ENCODE results near the gene PLEKHO2.

PLEKHO2 gene

GRCh38 chr15:64842096-64842939, 603 bp downstream of the PLEKHO2 start:
- peak; percentile 1 for ATAC-seq
- no peak for TF ChIP-seq ZFP3 (CRISPR knock-in tag; IDR thresholded peaks at IDR 0.05)
- no peak for TF ChIP-seq ZNF565 (CRISPR knock-in tag; conservative IDR thresholded peaks at IDR 0.05; ENCODE audit: low read depth)
- no peak for TF ChIP-seq ISL1 (CRISPR knock-in tag; IDR thresholded peaks at IDR 0.05)
- no peak for TF ChIP-seq ARNTL (CRISPR knock-in tag; IDR thresholded peaks at IDR 0.05; ENCODE audit: borderline replicate concordance, low read depth)
- TF ChIP-seq SNAI2 (CRISPR knock-in tag; IDR thresholded peaks at IDR 0.05): no peak
- no peak for TF ChIP-seq TOX (CRISPR knock-in tag; IDR thresholded peaks at IDR 0.05; ENCODE audit: borderline replicate concordance)
- no peak for TF ChIP-seq ESRRG (CRISPR knock-in tag; IDR thresholded peaks at IDR 0.05)
- TF ChIP-seq TCF4 (CRISPR knock-in tag; IDR thresholded peaks at IDR 0.05; ENCODE audit: borderline replicate concordance): no peak
- TF ChIP-seq BACH2 (CRISPR knock-in tag; IDR thresholded peaks at IDR 0.05; ENCODE audit: borderline replicate concordance): no peak
- TF ChIP-seq RARB (CRISPR knock-in tag; IDR thresholded peaks at IDR 0.05): no peak
- TF ChIP-seq ZC3H10 (CRISPR knock-in tag; IDR thresholded peaks at IDR 0.05): no peak
- TF ChIP-seq, protein P1, sequence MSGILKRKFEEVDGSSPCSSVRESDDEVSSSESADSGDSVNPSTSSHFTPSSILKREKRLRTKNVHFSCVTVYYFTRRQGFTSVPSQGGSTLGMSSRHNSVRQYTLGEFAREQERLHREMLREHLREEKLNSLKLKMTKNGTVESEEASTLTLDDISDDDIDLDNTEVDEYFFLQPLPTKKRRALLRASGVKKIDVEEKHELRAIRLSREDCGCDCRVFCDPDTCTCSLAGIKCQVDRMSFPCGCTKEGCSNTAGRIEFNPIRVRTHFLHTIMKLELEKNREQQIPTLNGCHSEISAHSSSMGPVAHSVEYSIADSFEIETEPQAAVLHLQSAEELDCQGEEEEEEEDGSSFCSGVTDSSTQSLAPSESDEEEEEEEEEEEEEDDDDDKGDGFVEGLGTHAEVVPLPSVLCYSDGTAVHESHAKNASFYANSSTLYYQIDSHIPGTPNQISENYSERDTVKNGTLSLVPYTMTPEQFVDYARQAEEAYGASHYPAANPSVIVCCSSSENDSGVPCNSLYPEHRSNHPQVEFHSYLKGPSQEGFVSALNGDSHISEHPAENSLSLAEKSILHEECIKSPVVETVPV (CRISPR knock-in tag; IDR thresholded peaks at IDR 0.05): no peak
- no peak for TF ChIP-seq GLIS3 (CRISPR knock-in tag; IDR thresholded peaks at IDR 0.05)
- TF ChIP-seq, protein P2, sequence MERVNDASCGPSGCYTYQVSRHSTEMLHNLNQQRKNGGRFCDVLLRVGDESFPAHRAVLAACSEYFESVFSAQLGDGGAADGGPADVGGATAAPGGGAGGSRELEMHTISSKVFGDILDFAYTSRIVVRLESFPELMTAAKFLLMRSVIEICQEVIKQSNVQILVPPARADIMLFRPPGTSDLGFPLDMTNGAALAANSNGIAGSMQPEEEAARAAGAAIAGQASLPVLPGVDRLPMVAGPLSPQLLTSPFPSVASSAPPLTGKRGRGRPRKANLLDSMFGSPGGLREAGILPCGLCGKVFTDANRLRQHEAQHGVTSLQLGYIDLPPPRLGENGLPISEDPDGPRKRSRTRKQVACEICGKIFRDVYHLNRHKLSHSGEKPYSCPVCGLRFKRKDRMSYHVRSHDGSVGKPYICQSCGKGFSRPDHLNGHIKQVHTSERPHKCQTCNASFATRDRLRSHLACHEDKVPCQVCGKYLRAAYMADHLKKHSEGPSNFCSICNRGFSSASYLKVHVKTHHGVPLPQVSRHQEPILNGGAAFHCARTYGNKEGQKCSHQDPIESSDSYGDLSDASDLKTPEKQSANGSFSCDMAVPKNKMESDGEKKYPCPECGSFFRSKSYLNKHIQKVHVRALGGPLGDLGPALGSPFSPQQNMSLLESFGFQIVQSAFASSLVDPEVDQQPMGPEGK (CRISPR knock-in tag; IDR thresholded peaks at IDR 0.05; ENCODE audit: borderline replicate concordance): no peak
- no peak for TF ChIP-seq OSR1 (CRISPR knock-in tag; IDR thresholded peaks at IDR 0.05)

GRCh38 chr15:64842986-64843561, 1.4 kb downstream of the PLEKHO2 start:
- ATAC-seq: 0 out of 3 replicates have a peak, but pooled peaks have one; percentile 1
- TF ChIP-seq ESRRG (CRISPR knock-in tag; IDR thresholded peaks at IDR 0.05) (no peak), ISL1 (CRISPR knock-in tag; IDR thresholded peaks at IDR 0.05) (no peak), CSDC2 (CRISPR knock-in tag; IDR thresholded peaks at IDR 0.05) (no peak), ZNF565 (CRISPR knock-in tag; conservative IDR thresholded peaks at IDR 0.05; ENCODE audit: low read depth) (no peak), ZNF70 (CRISPR knock-in tag; IDR thresholded peaks at IDR 0.05) (no peak), GLIS3 (CRISPR knock-in tag; IDR thresholded peaks at IDR 0.05) (no peak), OSR1 (CRISPR knock-in tag; IDR thresholded peaks at IDR 0.05) (no peak), BACH2 (CRISPR knock-in tag; IDR thresholded peaks at IDR 0.05; ENCODE audit: borderline replicate concordance) (no peak), ZC3H10 (CRISPR knock-in tag; IDR thresholded peaks at IDR 0.05) (no peak), PPARA (CRISPR knock-in tag; IDR thresholded peaks at IDR 0.05; ENCODE audit: borderline replicate concordance) (no peak), RARB (CRISPR knock-in tag; IDR thresholded peaks at IDR 0.05) (no peak), TCF4 (CRISPR knock-in tag; IDR thresholded peaks at IDR 0.05; ENCODE audit: borderline replicate concordance) (no peak), ZNF8 (CRISPR knock-in tag; IDR thresholded peaks at IDR 0.05) (no peak), ARNTL (CRISPR knock-in tag; IDR thresholded peaks at IDR 0.05; ENCODE audit: borderline replicate concordance, low read depth) (no peak), POU6F1 (CRISPR knock-in tag; IDR thresholded peaks at IDR 0.05; ENCODE audit: borderline replicate concordance, low read depth) (no peak), SNAI2 (CRISPR knock-in tag; IDR thresholded peaks at IDR 0.05) (no peak), TOX (CRISPR knock-in tag; IDR thresholded peaks at IDR 0.05; ENCODE audit: borderline replicate concordance) (no peak)
- TF ChIP-seq, protein P1 (CRISPR knock-in tag; IDR thresholded peaks at IDR 0.05): no peak
- TF ChIP-seq, protein P3, sequence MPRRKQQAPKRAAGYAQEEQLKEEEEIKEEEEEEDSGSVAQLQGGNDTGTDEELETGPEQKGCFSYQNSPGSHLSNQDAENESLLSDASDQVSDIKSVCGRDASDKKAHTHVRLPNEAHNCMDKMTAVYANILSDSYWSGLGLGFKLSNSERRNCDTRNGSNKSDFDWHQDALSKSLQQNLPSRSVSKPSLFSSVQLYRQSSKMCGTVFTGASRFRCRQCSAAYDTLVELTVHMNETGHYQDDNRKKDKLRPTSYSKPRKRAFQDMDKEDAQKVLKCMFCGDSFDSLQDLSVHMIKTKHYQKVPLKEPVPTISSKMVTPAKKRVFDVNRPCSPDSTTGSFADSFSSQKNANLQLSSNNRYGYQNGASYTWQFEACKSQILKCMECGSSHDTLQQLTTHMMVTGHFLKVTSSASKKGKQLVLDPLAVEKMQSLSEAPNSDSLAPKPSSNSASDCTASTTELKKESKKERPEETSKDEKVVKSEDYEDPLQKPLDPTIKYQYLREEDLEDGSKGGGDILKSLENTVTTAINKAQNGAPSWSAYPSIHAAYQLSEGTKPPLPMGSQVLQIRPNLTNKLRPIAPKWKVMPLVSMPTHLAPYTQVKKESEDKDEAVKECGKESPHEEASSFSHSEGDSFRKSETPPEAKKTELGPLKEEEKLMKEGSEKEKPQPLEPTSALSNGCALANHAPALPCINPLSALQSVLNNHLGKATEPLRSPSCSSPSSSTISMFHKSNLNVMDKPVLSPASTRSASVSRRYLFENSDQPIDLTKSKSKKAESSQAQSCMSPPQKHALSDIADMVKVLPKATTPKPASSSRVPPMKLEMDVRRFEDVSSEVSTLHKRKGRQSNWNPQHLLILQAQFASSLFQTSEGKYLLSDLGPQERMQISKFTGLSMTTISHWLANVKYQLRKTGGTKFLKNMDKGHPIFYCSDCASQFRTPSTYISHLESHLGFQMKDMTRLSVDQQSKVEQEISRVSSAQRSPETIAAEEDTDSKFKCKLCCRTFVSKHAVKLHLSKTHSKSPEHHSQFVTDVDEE (CRISPR knock-in tag; IDR thresholded peaks at IDR 0.05): no peak
- TF ChIP-seq, protein P4, sequence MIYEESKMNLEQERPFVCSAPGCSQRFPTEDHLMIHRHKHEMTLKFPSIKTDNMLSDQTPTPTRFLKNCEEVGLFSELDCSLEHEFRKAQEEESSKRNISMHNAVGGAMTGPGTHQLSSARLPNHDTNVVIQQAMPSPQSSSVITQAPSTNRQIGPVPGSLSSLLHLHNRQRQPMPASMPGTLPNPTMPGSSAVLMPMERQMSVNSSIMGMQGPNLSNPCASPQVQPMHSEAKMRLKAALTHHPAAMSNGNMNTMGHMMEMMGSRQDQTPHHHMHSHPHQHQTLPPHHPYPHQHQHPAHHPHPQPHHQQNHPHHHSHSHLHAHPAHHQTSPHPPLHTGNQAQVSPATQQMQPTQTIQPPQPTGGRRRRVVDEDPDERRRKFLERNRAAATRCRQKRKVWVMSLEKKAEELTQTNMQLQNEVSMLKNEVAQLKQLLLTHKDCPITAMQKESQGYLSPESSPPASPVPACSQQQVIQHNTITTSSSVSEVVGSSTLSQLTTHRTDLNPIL (CRISPR knock-in tag; IDR thresholded peaks at IDR 0.05; ENCODE audit: low read depth): no peak
